Fibroblast of pulmonary artery (primary cell): Measurements from ENCODE around the gene FMN2.

Source experiments
- DNase-seq: peaks from one replicate; pipeline ENCODE4 v3.0.0-alpha.2; 2010; ENCODE audit warnings: low read depth
- H3K4me3 ChIP-seq: replicated peaks from 2 replicates; pipeline ENCODE4 v1.5.1; 2011; ENCODE audit warnings: low read depth, mild to moderate bottlenecking, control low read depth, low read length, moderate library complexity
- CTCF ChIP-seq: IDR thresholded peaks from 2 replicates; pipeline ENCODE4 v1.5.1; 2011; ENCODE audit warnings: mild to moderate bottlenecking, control low read depth, low read length, inconsistent platforms; ENCODE audit errors: missing control alignments

FMN2 gene

GRCh38 chr1:240086726-240087125 is 5.0 kb upstream of the FMN2 start:
- no peak overlapping the region for H3K4me3 ChIP-seq
- no peak for DNase-seq
- TF ChIP-seq CTCF, result no peak

- no peak for DNase-seq
- TF ChIP-seq CTCF, result no peak
- H3K4me3 ChIP-seq, result no peak overlapping the region
These were observed 1.7 kb upstream of the FMN2 start for GRCh38 chr1:240090014-240090413.

GRCh38 chr1:240090957-240091600 is 604 bp upstream of the FMN2 start:
- no peak overlapping the region for H3K4me3 ChIP-seq
- TF ChIP-seq CTCF, result no peak
- DNase-seq, result no peak

GRCh38 chr1:240092301-240093119 is 827 bp downstream of the FMN2 start:
- H3K4me3 ChIP-seq, result peak overlapping the region; percentile 35
- peak; percentile 44 for DNase-seq
- no peak for TF ChIP-seq CTCF

- TF ChIP-seq CTCF, result no peak
- H3K4me3 ChIP-seq, result peak overlapping the region; percentile 31
- DNase-seq, result no peak
These were observed 1.7 kb downstream of the FMN2 start for GRCh38 chr1:240093120-240093961.

GRCh38 chr1:240094041-240094722 is 2.5 kb downstream of the FMN2 start:
- no peak for DNase-seq
- no peak overlapping the region for H3K4me3 ChIP-seq
- TF ChIP-seq CTCF, result no peak
